NB4 (cell line): ENCODE results near the gene MAPK6.

ENCODE experiments used
- MYC ChIP-seq: IDR thresholded peaks from 2 replicates; pipeline ENCODE4 v1.6.1; 2011; ENCODE audit warnings: low read depth, low read length
- POLR2A ChIP-seq: IDR thresholded peaks from 2 replicates; pipeline ENCODE4 v1.6.1; 2011; ENCODE audit warnings: mild to moderate bottlenecking; ENCODE audit not compliant: insufficient read length; ENCODE audit errors: extremely low read depth
- TF ChIP-seq, protein P1 (sequence below): IDR thresholded peaks from one replicate; pipeline ENCODE4 v1.5.1; 2012; ENCODE audit warnings: low read depth, low read length
- TF ChIP-seq, protein P2 (sequence below): IDR thresholded peaks from 2 replicates; pipeline ENCODE4 v1.6.1; 2011; ENCODE audit warnings: low read depth, low read length

DNA sequence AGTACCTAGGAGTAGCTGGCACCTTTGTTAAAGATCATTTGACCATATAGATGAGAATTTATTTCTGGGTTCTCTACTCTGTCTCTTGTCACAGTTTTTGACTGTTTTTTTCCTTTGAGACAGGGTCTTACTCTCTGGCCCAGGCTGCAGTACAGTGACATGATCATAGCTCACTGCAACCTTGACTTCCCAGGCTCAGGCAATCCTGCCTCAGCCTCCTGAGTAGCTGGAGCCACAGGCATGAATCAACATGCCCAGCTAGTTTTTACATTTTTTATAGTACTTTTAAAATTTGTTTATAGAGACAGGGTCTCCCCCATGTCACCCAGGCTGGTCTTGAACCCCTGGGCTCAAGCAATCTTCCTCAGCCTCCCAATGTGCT is 48.5 kb downstream of the MAPK6 start:
- TF ChIP-seq POLR2A: no peak
- TF ChIP-seq, protein P1, sequence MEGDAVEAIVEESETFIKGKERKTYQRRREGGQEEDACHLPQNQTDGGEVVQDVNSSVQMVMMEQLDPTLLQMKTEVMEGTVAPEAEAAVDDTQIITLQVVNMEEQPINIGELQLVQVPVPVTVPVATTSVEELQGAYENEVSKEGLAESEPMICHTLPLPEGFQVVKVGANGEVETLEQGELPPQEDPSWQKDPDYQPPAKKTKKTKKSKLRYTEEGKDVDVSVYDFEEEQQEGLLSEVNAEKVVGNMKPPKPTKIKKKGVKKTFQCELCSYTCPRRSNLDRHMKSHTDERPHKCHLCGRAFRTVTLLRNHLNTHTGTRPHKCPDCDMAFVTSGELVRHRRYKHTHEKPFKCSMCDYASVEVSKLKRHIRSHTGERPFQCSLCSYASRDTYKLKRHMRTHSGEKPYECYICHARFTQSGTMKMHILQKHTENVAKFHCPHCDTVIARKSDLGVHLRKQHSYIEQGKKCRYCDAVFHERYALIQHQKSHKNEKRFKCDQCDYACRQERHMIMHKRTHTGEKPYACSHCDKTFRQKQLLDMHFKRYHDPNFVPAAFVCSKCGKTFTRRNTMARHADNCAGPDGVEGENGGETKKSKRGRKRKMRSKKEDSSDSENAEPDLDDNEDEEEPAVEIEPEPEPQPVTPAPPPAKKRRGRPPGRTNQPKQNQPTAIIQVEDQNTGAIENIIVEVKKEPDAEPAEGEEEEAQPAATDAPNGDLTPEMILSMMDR: no peak
- TF ChIP-seq, protein P2, sequence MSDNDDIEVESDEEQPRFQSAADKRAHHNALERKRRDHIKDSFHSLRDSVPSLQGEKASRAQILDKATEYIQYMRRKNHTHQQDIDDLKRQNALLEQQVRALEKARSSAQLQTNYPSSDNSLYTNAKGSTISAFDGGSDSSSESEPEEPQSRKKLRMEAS: no peak
- no peak for TF ChIP-seq MYC
